ENCODE measurements around the gene GSTM4. TPM values are rescaled to one million over a fixed set of nuclear protein-coding genes. Genes with fewer than 3 reads are reported as not detected.
A peak's percentile ranks its signal among the peaks of the same experiment; 100 is the strongest.

The GSTM4 gene
- total RNA-seq, 4 donors from 2014 or later = 64.9 to 104 (median 94.8) TPM

- TF ChIP-seq POLR2AphosphoS5 (IDR thresholded peaks at IDR 0.05) = no peak
- TF ChIP-seq EP300 (IDR thresholded peaks at IDR 0.05; ENCODE audit: low read depth) = no peak
- no peak for TF ChIP-seq CTCF (IDR thresholded peaks at IDR 0.05)
- no peak for TF ChIP-seq POLR2A (IDR thresholded peaks at IDR 0.05)
- H3K4me1 ChIP-seq = no peaks in the 10 kb centered on the region
- intact Hi-C loops (cut with DNase I; ENCODE audit: low total_unique reads) = no loop called here
- no peak overlapping the region for H3K27ac ChIP-seq
- no peaks in the 10 kb centered on the region for H3K36me3 ChIP-seq
- no peaks in the 10 kb centered on the region for H3K9me3 ChIP-seq
- H3K27me3 ChIP-seq = no peaks in the 10 kb centered on the region
- WGBS, 2 donors (ENCODE audit: low coverage in 1 of 2) = 96 to 100% methylated on average over 1 to 13 of the region's 13 CpGs
- DNase-seq = no peak
- H3K4me3 ChIP-seq = no peak overlapping the region
- in situ Hi-C loops (cut with MboI; ENCODE audit: low pct_ligation_motif_present in 1 of 4, low pct_unique_long_range_greater_than_20kb in 1 of 4, low sequenced_read_pairs in 3 of 4) = no loop called here
Measured at GRCh38 chr1:109611308-109611990, 44.5 kb upstream of the GSTM4 start.

- no peak overlapping the region for H3K4me3 ChIP-seq
- in situ Hi-C loops (cut with MboI; ENCODE audit: low pct_ligation_motif_present in 1 of 4, low pct_unique_long_range_greater_than_20kb in 1 of 4, low sequenced_read_pairs in 3 of 4) = no loop called here
- H3K27ac ChIP-seq = no peak overlapping the region
- TF ChIP-seq EP300 (IDR thresholded peaks at IDR 0.05; ENCODE audit: low read depth) (no peak), POLR2AphosphoS5 (IDR thresholded peaks at IDR 0.05) (no peak), CTCF (IDR thresholded peaks at IDR 0.05) (no peak), POLR2A (IDR thresholded peaks at IDR 0.05) (no peak)
- H3K9me3 ChIP-seq = no peaks in the 10 kb centered on the region
- no peaks in the 10 kb centered on the region for H3K27me3 ChIP-seq
- no peaks in the 10 kb centered on the region for H3K36me3 ChIP-seq
- DNase-seq = no peak
- WGBS, 2 donors (ENCODE audit: low coverage in 1 of 2) = 54 to 67% methylated on average over 4 to 7 of the region's 7 CpGs
- intact Hi-C loops (cut with DNase I; ENCODE audit: low total_unique reads) = no loop called here
- peaks cover 0 to 5% (median 3%) of the 10 kb centered on the region in 4 donors for H3K4me1 ChIP-seq
Measured at GRCh38 chr1:109613361-109614147, 42.3 kb upstream of the GSTM4 start.

- in situ Hi-C loops (cut with MboI; ENCODE audit: low pct_ligation_motif_present in 1 of 4, low pct_unique_long_range_greater_than_20kb in 1 of 4, low sequenced_read_pairs in 3 of 4) = no loop called here
- WGBS, 2 donors (ENCODE audit: low coverage in 1 of 2) = 40 to 61% methylated on average over 2 to 3 of the region's 3 CpGs
Measured at GRCh38 chr1:109615879-109616278, 40.0 kb upstream of the GSTM4 start.

More at GRCh38 chr1:109615879-109616278, 40.0 kb upstream of the GSTM4 start:
- peak overlapping the region in 3 of 4 donors; percentile 14 to 54 (median 38) for H3K27ac ChIP-seq
- DNase-seq = no peak
- no peaks in the 10 kb centered on the region for H3K9me3 ChIP-seq
- intact Hi-C loops (cut with DNase I; ENCODE audit: low total_unique reads) = no loop called here
- TF ChIP-seq POLR2A (IDR thresholded peaks at IDR 0.05) (no peak), POLR2AphosphoS5 (IDR thresholded peaks at IDR 0.05) (no peak), EP300 (IDR thresholded peaks at IDR 0.05; ENCODE audit: low read depth) (no peak), CTCF (IDR thresholded peaks at IDR 0.05) (no peak)
- peaks cover 4 to 21% (median 12%) of the 10 kb centered on the region in 4 donors for H3K4me1 ChIP-seq
- H3K4me3 ChIP-seq = no peak overlapping the region
- no peaks in the 10 kb centered on the region for H3K27me3 ChIP-seq
- H3K36me3 ChIP-seq = no peaks in the 10 kb centered on the region
